Cardiac muscle cell (in vitro differentiated cells and primary cell): ENCODE data around the gene SPINK4. TPM values are rescaled to one million over a fixed set of nuclear protein-coding genes. Genes with fewer than 3 reads are reported as not detected.

Experiments used
- DNase-seq, 2 donors: peaks; one replicate each; pipeline versions ENCODE4 v3.0.0 to v3.0.0-alpha.2; 2010 to 2017; ENCODE audit warnings: low read depth in 1 of 2, low spot score in 1 of 2
- H3K27ac ChIP-seq: fragments of 200-600 bp; sonication (generic); 2 replicates; pipeline ENCODE4 v1.5.1; 2016
- H3K27me3 ChIP-seq: fragments of 200-600 bp; sonication (generic); 2 replicates; pipeline ENCODE4 v1.6.0; 2016; ENCODE audit warnings: control low read depth
- H3K36me3 ChIP-seq: fragments of 200-600 bp; sonication (generic); 2 replicates; pipeline ENCODE4 v1.5.1; 2016; ENCODE audit warnings: control low read depth
- H3K4me1 ChIP-seq: fragments of 200-600 bp; sonication (generic); 2 replicates; pipeline ENCODE4 v1.8.1; 2017; ENCODE audit warnings: low read depth, mild to moderate bottlenecking, mixed run types
- H3K4me3 ChIP-seq: fragments of 200-600 bp; sonication (generic); 2 replicates; pipeline ENCODE4 v1.5.1; 2016; ENCODE audit warnings: mild to moderate bottlenecking
- H3K9me3 ChIP-seq: fragments of 200-600 bp; sonication (generic); 2 replicates; pipeline ENCODE4 v1.5.1; 2017; ENCODE audit warnings: low read depth, mild to moderate bottlenecking, control low read depth
- CTCF ChIP-seq: IDR thresholded peaks from 2 replicates; pipeline ENCODE4 v1.5.1; 2012; ENCODE audit warnings: low read depth, mild to moderate bottlenecking, low read length
- polyA plus RNA-seq: library from polyadenylated mRNA; unstranded; fragments of >200 nt; fragmentation: Nextera tagmentation; extraction: Ambion mirVana; gene quantifications from 2 replicates; pipeline ENCODE4 v1.2.1, GENCODE V29; 2016
- total RNA-seq: library from RNA; depleted of rRNA; stranded (reverse); fragments of >200 nt; gene quantifications from 2 replicates; pipeline ENCODE4 v1.2.3, GENCODE V29; 2016

SPINK4 gene
- total and polyA plus RNA-seq, 2 experiments from 2014 or later = 6.9 TPM; not detected in 1

- Histone ChIP-seq H3K4me3 (no peak overlapping the region), H3K9me3 (no peaks in the 10 kb centered on the region), H3K4me1 (no peaks in the 10 kb centered on the region), H3K27me3 (no peaks in the 10 kb centered on the region), H3K27ac (no peak overlapping the region), H3K36me3 (peaks cover 20% of the 10 kb centered on the region)
- DNase-seq = no peak
- TF ChIP-seq CTCF = no peak
Observed at GRCh38 chr9:33285502-33285901, 45.5 kb downstream of the SPINK4 start.

DNA sequence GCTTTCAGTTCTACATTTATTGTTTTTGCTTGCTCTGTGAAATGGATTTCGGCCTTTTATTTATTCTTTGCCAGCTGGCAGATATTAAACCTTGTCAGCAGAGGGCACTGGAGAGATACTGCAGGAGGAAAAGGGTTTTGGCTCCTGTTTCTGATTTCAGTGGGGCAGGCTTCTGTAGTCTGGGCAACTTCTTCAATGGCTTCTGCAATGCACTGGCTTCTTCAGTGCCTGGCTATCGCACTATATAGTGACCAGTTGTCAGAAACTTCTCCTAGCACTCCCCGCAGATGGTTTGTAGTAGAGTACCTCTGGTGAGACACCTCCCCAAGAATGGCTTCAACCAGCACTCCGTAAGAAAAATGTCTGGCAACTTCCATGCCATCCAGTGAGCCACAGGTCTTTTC is 47.1 kb downstream of the SPINK4 start:
- Histone ChIP-seq H3K27me3 (no peaks in the 10 kb centered on the region), H3K4me1 (peaks cover 4% of the 10 kb centered on the region), H3K27ac (no peak overlapping the region), H3K9me3 (no peaks in the 10 kb centered on the region), H3K4me3 (no peak overlapping the region), H3K36me3 (peaks cover 6% of the 10 kb centered on the region)
- DNase-seq = peak; percentile 64 to 79
- peak; percentile 71 for TF ChIP-seq CTCF

GRCh38 chr9:33288235-33288634 is 48.3 kb downstream of the SPINK4 start:
- TF ChIP-seq CTCF = no peak
- DNase-seq = no peak
- Histone ChIP-seq H3K9me3 (no peaks in the 10 kb centered on the region), H3K27me3 (no peaks in the 10 kb centered on the region), H3K36me3 (no peaks in the 10 kb centered on the region), H3K4me1 (peaks cover 4% of the 10 kb centered on the region), H3K27ac (no peak overlapping the region), H3K4me3 (no peak overlapping the region)

GRCh38 chr9:33288828-33289483 is 49.0 kb downstream of the SPINK4 start:
- H3K9me3 ChIP-seq = no peaks in the 10 kb centered on the region
- H3K4me1 ChIP-seq = peaks cover 4% of the 10 kb centered on the region
- no peaks in the 10 kb centered on the region for H3K36me3 ChIP-seq
- TF ChIP-seq CTCF = no peak
- DNase-seq = no peak
- H3K4me3 ChIP-seq = no peak overlapping the region
- no peaks in the 10 kb centered on the region for H3K27me3 ChIP-seq
- peak overlapping the region; percentile 96 for H3K27ac ChIP-seq

DNA sequence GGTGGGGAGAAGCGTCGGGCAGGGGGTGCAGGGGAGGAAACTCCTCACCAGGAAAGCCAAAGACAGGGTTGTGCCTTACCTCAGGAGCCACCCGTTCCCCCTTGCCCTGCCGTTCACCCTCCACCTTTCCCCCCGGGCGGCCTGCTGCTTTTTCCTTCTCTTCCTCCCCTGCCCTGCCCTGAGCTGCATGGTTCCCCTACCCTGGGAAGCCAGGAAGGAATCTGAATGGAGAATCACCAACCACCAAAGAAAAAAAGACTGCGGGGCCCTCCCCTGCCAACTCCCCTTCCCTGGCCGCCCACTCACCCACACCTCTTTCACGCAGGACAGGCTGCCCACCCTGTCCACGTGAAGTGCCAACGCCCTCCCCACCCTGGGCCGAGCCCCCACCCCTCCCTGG is 49.5 kb downstream of the SPINK4 start:
- no peak for TF ChIP-seq CTCF
- peak overlapping the region; percentile 96 for H3K27ac ChIP-seq
- peaks cover 4% of the 10 kb centered on the region for H3K4me1 ChIP-seq
- no peaks in the 10 kb centered on the region for H3K36me3 ChIP-seq
- H3K27me3 ChIP-seq = no peaks in the 10 kb centered on the region
- peak in 1 of 2 donors; percentile 20 for DNase-seq
- peak overlapping the region; percentile 61 for H3K4me3 ChIP-seq
- no peaks in the 10 kb centered on the region for H3K9me3 ChIP-seq
